MCF 10A (cell line): ENCODE measurements around the gene KIF12. TPM values are rescaled to one million over a fixed set of nuclear protein-coding genes. Genes with fewer than 3 reads are reported as not detected.

Experiments used
- BruUV-seq: library from RNA; stranded (reverse); fragments of 400-500 nt; replicated peaks from 2 replicates; lab custom pipeline; 2021; lab: Mats Ljungman, UMichigan
- CTCF ChIA-PET: fragments of 300-600 bp; sonication (Branson Sonifier 250); formaldehyde crosslinking; extraction: SDS; loops from one replicate; lab custom pipeline; 2021; ENCODE audit warnings: antibody characterized with exemption, inconsistent platforms; lab: Yijun Ruan, JAX
- POLR2A ChIA-PET: fragments of 300-600, 350-650 bp; sonication (Branson Sonifier 250); formaldehyde crosslinking; extraction: SDS; loops from one replicate; lab custom pipeline; 2020; ENCODE audit warnings: antibody characterized with exemption, inconsistent platforms; lab: Yijun Ruan, JAX
- DNase-seq: peaks from one replicate; pipeline ENCODE4 v3.0.0-alpha.2; 2018; ENCODE audit not compliant: unreplicated experiment
- H3K27ac Mint-ChIP-seq: one replicate; pipeline ENCODE4 v1.8.0; 2022; ENCODE audit warnings: mild to moderate bottlenecking, low read depth, mixed read lengths; ENCODE audit not compliant: unreplicated experiment
- H3K27me3 Mint-ChIP-seq: one replicate; pipeline ENCODE4 v1.8.0; 2022; ENCODE audit warnings: mixed read lengths; ENCODE audit not compliant: insufficient read depth, unreplicated experiment
- H3K36me3 Mint-ChIP-seq: one replicate; pipeline ENCODE4 v1.8.0; 2022; ENCODE audit warnings: mild to moderate bottlenecking, moderate library complexity, mixed read lengths; ENCODE audit not compliant: insufficient read depth, unreplicated experiment
- H3K4me1 Mint-ChIP-seq: one replicate; pipeline ENCODE4 v1.8.0; 2022; ENCODE audit warnings: mixed read lengths; ENCODE audit not compliant: insufficient read depth, unreplicated experiment
- H3K4me3 Mint-ChIP-seq: one replicate; pipeline ENCODE4 v1.8.0; 2022; ENCODE audit warnings: mild to moderate bottlenecking, moderate library complexity, mixed read lengths; ENCODE audit not compliant: unreplicated experiment
- H3K9me3 Mint-ChIP-seq: one replicate; pipeline ENCODE4 v1.8.0; 2022; ENCODE audit warnings: mixed read lengths; ENCODE audit not compliant: unreplicated experiment
- intact Hi-C: fragments of 100-400 bp; cut with micrococcal nuclease; formaldehyde crosslinking; loops from 2 replicates; pipeline ENCODE4 v1.14.1; 2022
- total RNA-seq: library from RNA; stranded (reverse); gene quantifications from 2 replicates; pipeline ENCODE4 v1.2.3, GENCODE V29; 2022
- TF ChIP-seq, protein P1 (sequence below): fragments of 200-600 bp; IDR thresholded peaks from one replicate; pipeline ENCODE4 v1.8.0; 2022; ENCODE audit warnings: antibody characterized with exemption, mild to moderate bottlenecking; ENCODE audit not compliant: unreplicated experiment

The KIF12 gene
- total RNA-seq, 1 experiment from 2014 or later, result not detected

DNA sequence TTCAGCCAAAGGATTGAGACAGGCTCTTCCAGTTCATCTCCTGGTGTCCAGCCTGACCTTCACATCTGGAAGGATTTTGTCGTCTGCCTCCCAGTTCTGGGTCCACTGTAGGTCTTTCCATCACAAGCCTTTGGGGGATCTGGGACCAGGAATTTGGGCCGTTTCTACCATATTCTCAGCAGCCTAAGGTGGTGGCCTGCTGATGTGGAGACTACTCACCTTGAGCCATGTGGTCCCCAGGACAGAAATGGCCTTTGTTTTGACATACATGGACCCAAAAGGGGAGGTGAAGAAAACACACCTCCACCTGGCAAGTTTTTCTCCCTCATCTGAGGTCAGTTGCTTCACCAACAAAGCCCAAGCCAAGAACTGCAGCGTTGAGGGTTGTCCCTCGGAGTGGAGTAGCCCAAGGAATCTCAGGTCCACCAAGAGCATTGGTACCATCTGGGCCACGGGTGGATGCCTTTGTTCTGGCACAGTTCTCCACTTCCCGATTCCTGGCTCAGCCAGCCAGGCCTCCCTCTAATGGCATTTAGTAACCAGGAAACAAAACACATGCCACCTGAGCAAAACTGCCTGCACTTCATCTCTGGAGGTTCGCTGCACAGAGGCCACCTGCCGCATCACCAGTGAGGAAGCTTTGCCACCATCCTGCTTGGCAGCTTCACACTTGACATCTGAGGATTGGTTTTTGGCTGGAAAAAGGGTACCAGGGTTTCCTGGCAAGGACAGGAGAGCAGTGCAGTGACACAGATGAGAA is 45.7 kb downstream of the KIF12 start:
- Mint-ChIP-seq H3K4me1 (no peaks in the 10 kb centered on the region), H3K4me3 (no peak overlapping the region), H3K27ac (no peak overlapping the region), H3K9me3 (no peaks in the 10 kb centered on the region), H3K36me3 (peaks cover 6% of the 10 kb centered on the region), H3K27me3 (no peaks in the 10 kb centered on the region)
- TF ChIP-seq, protein P1, sequence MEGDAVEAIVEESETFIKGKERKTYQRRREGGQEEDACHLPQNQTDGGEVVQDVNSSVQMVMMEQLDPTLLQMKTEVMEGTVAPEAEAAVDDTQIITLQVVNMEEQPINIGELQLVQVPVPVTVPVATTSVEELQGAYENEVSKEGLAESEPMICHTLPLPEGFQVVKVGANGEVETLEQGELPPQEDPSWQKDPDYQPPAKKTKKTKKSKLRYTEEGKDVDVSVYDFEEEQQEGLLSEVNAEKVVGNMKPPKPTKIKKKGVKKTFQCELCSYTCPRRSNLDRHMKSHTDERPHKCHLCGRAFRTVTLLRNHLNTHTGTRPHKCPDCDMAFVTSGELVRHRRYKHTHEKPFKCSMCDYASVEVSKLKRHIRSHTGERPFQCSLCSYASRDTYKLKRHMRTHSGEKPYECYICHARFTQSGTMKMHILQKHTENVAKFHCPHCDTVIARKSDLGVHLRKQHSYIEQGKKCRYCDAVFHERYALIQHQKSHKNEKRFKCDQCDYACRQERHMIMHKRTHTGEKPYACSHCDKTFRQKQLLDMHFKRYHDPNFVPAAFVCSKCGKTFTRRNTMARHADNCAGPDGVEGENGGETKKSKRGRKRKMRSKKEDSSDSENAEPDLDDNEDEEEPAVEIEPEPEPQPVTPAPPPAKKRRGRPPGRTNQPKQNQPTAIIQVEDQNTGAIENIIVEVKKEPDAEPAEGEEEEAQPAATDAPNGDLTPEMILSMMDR, result no peak
- BruUV-seq, result no TSS peak
- ChIA-PET POLR2A (no interaction called here), CTCF (interaction anchor here (0.6 kb wide), 1 partner anchor 102 kb away, joined by 3 read pairs; the partner anchor contains the start of gene COL27A1)
- no peak for DNase-seq
- intact Hi-C loops, result no loop called here

GRCh38 chr9:114051706-114052105 is 47.4 kb downstream of the KIF12 start:
- Mint-ChIP-seq H3K4me3 (no peak overlapping the region), H3K4me1 (no peaks in the 10 kb centered on the region), H3K9me3 (no peaks in the 10 kb centered on the region), H3K27ac (no peak overlapping the region), H3K27me3 (no peaks in the 10 kb centered on the region), H3K36me3 (peaks cover 12% of the 10 kb centered on the region)
- no TSS peak for BruUV-seq
- ChIA-PET CTCF (interaction anchor here (1.2 kb wide), 1 partner anchor 31 kb away, joined by 4 read pairs; no protein-coding TSS in a partner anchor), POLR2A (no interaction called here)
- intact Hi-C loops, result no loop called here
- TF ChIP-seq, protein P1, result no peak
- DNase-seq, result no peak

- Mint-ChIP-seq H3K4me1 (no peaks in the 10 kb centered on the region), H3K27me3 (no peaks in the 10 kb centered on the region), H3K36me3 (peaks cover 12% of the 10 kb centered on the region), H3K27ac (no peak overlapping the region), H3K4me3 (no peak overlapping the region), H3K9me3 (no peaks in the 10 kb centered on the region)
- POLR2A ChIA-PET, result no interaction called here
- DNase-seq, result no peak
- TF ChIP-seq, protein P1, result no peak
- BruUV-seq, result no TSS peak
- intact Hi-C loops, result no loop called here
- CTCF ChIA-PET, result interaction anchor here (0.7 to 1.2 kb wide), 2 partner anchors 31 to 293 kb away, joined by 3 to 4 read pairs; no protein-coding TSS in a partner anchor
These were observed 47.8 kb downstream of the KIF12 start for GRCh38 chr9:114051281-114051680.

DNA sequence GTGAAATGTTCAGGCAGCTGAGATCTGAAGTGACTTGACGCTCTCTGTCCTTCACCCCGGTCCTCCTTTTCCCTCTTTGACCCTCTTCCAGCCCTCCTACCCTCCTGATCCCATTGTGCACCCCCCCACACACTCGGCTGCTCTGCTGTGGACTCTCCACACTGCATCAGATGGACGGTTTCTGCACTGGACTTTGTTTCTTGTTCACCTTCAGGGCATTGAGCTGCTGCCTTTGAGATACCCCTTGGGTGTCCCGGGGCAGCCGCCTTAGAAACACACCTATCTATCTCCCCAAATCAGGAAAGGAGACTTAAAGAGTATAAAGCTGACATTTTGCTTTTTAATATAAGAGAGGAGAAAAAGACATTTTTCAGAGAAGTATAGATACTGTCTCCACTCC is 48.4 kb downstream of the KIF12 start:
- Mint-ChIP-seq H3K27ac (no peak overlapping the region), H3K27me3 (no peaks in the 10 kb centered on the region), H3K4me3 (no peak overlapping the region), H3K9me3 (no peaks in the 10 kb centered on the region), H3K36me3 (peaks cover 12% of the 10 kb centered on the region), H3K4me1 (no peaks in the 10 kb centered on the region)
- no peak for DNase-seq
- BruUV-seq, result no TSS peak
- TF ChIP-seq, protein P1, result no peak
- intact Hi-C loops, result no loop called here
- ChIA-PET CTCF (interaction anchor here (0.7 kb wide), 1 partner anchor 293 kb away, joined by 3 read pairs; no protein-coding TSS in a partner anchor), POLR2A (no interaction called here)
